Liver (tissue), 9 donors: ENCODE data around the gene SLIT3. TPM values are rescaled to one million over a fixed set of nuclear protein-coding genes. Genes with fewer than 3 reads are reported as not detected.

Source experiments
- DNase-seq: peaks from one replicate; pipeline ENCODE4 v3.0.0-alpha.2; 2017; ENCODE audit warnings: low spot score
- H3K27ac ChIP-seq, 2 donors: one replicate each; pipeline ENCODE4 v1.7.0; 2013; ENCODE audit warnings: inconsistent platforms in 2 of 2, low read length in 2 of 2, control low read depth in 1 of 2, low read depth in 1 of 2, mild to moderate bottlenecking in 1 of 2
- H3K27me3 ChIP-seq, 4 donors: one replicate each; pipeline versions ENCODE4 v1.6.1 to v1.7.0; 2013; ENCODE audit warnings: low read length in 3 of 4, inconsistent platforms in 1 of 4, mild to moderate bottlenecking in 1 of 4, moderate library complexity in 1 of 4; ENCODE audit not compliant: control insufficient read depth in 4 of 4, insufficient read depth in 4 of 4
- H3K36me3 ChIP-seq, 4 donors: one replicate each; pipeline versions ENCODE4 v1.6.1 to v1.7.0; 2013; ENCODE audit warnings: low read length in 3 of 4, mild to moderate bottlenecking in 3 of 4, low read depth in 1 of 4, moderate library complexity in 1 of 4; ENCODE audit not compliant: control insufficient read depth in 4 of 4, insufficient read depth in 3 of 4
- H3K4me1 ChIP-seq, 4 donors: one replicate each; pipeline versions ENCODE4 v1.6.1 to v1.7.0; 2013; ENCODE audit warnings: low read length in 3 of 4, mild to moderate bottlenecking in 3 of 4, moderate library complexity in 1 of 4; ENCODE audit not compliant: control insufficient read depth in 4 of 4, insufficient read depth in 4 of 4
- H3K4me3 ChIP-seq, 3 donors: one replicate each; pipeline versions ENCODE4 v1.6.1 to v1.7.0; 2013; ENCODE audit warnings: low read length in 3 of 3, control low read depth in 1 of 3, low read depth in 1 of 3, mild to moderate bottlenecking in 1 of 3
- H3K9ac ChIP-seq, 2 donors: one replicate each; pipeline ENCODE4 v1.7.0; 2013; ENCODE audit warnings: low read length in 2 of 2, mild to moderate bottlenecking in 2 of 2, moderate library complexity in 2 of 2, control low read depth in 1 of 2, low read depth in 1 of 2
- H3K9me3 ChIP-seq, 4 donors: one replicate each; pipeline versions ENCODE4 v1.6.1 to v1.7.0; 2013; ENCODE audit warnings: low read length in 3 of 4; ENCODE audit not compliant: control insufficient read depth in 4 of 4
- EGR1 ChIP-seq, 2 donors: IDR thresholded peaks; 2 replicates each; pipeline ENCODE4 v1.6.1; 2016 to 2018; ENCODE audit warnings: antibody characterized with exemption in 2 of 2, low read depth in 2 of 2
- FOXA1 ChIP-seq: IDR thresholded peaks from 2 replicates; pipeline ENCODE4 v1.6.1; 2016; ENCODE audit warnings: antibody characterized with exemption
- GABPA ChIP-seq, 2 donors: IDR thresholded peaks in 1 of 2; conservative IDR thresholded peaks in 1 of 2; 2 replicates each; pipeline ENCODE4 v1.6.1; 2016; ENCODE audit warnings: antibody characterized with exemption in 2 of 2, mild to moderate bottlenecking in 1 of 2, moderate library complexity in 1 of 2
- HNF4A ChIP-seq, 2 donors: conservative IDR thresholded peaks; 2 replicates each; pipeline ENCODE4 v1.6.1; 2016; ENCODE audit warnings: antibody characterized with exemption in 2 of 2, mild to moderate bottlenecking in 2 of 2
- HNF4G ChIP-seq: IDR thresholded peaks from 2 replicates; pipeline ENCODE4 v1.6.1; 2016; ENCODE audit warnings: antibody characterized with exemption
- JUND ChIP-seq, 2 donors: IDR thresholded peaks; 2 replicates each; pipeline ENCODE4 v1.6.1; 2016; ENCODE audit warnings: antibody characterized with exemption in 2 of 2
- MAX ChIP-seq: IDR thresholded peaks from 2 replicates; pipeline ENCODE4 v1.6.1; 2016; ENCODE audit warnings: antibody characterized with exemption
- NR2F2 ChIP-seq: IDR thresholded peaks from 2 replicates; pipeline ENCODE4 v1.6.1; 2016; ENCODE audit warnings: antibody characterized with exemption
- RAD21 ChIP-seq, 2 donors: IDR thresholded peaks; 2 replicates each; pipeline ENCODE4 v1.6.1; 2016; ENCODE audit warnings: antibody characterized with exemption in 2 of 2, mild to moderate bottlenecking in 2 of 2
- RXRA ChIP-seq, 2 donors: IDR thresholded peaks; 2 replicates each; pipeline ENCODE4 v1.6.1; 2017 to 2018; ENCODE audit warnings: antibody characterized with exemption in 2 of 2, mild to moderate bottlenecking in 1 of 2
- TAF1 ChIP-seq: conservative IDR thresholded peaks from 2 replicates; pipeline ENCODE4 v1.6.1; 2016; ENCODE audit warnings: antibody characterized with exemption, mild to moderate bottlenecking
- YY1 ChIP-seq: IDR thresholded peaks from 2 replicates; pipeline ENCODE4 v1.6.1; 2016; ENCODE audit warnings: antibody characterized with exemption, mild to moderate bottlenecking
- WGBS: extraction: QIAGEN DNeasy Blood & Tissue Kit; methylation state at CpG from one replicate; pipeline ENCODE4 v1.1.7; 2013; 5-methylcytosine and 5-hydroxymethylcytosine counted together
- polyA plus RNA-seq, 2 donors: library from polyadenylated mRNA; stranded (reverse) in 1 of 2; unstranded in 1 of 2; fragments of 200-250 nt in 1 of 2; fragments of >200 nt in 1 of 2; fragmentation: Nextera tagmentation in 1 of 2; extraction: Ambion mirVana in 1 of 2; gene quantifications; one replicate each; pipeline versions ENCODE4 v1.2.1 to v1.2.3, GENCODE V29; 2013 to 2015
- total RNA-seq, 2 donors: library from RNA; depleted of rRNA; stranded (reverse); fragments of >200 nt; gene quantifications; one replicate each; pipeline ENCODE4 v1.2.3, GENCODE V29; 2014
- TF ChIP-seq, protein P1 (sequence below): IDR thresholded peaks from 2 replicates; pipeline ENCODE4 v1.6.1; 2016; ENCODE audit warnings: antibody characterized with exemption, mild to moderate bottlenecking
- TF ChIP-seq, protein P2 (sequence below): IDR thresholded peaks from 2 replicates; pipeline ENCODE4 v1.6.1; 2016; ENCODE audit warnings: antibody characterized with exemption
- TF ChIP-seq, protein P3 (sequence below): fragments of 150-350 bp; IDR thresholded peaks from 2 replicates; pipeline ENCODE4 v1.5.1; 2017; ENCODE audit warnings: improper control_type of control experiment, low read depth, low read length; ENCODE audit not compliant: missing input control
- donor health status: healthy.
- donor health status: healthy.
- donor health status: healthy.
- donor health status: healthy.
- donor health status: healthy.

The SLIT3 gene
- total and polyA plus RNA-seq, 4 donors: 0.61 to 1.3 (median 0.91) TPM

- Histone ChIP-seq H3K4me1 (no peaks in the 10 kb centered on the region), H3K9me3 (no peaks in the 10 kb centered on the region), H3K27me3 (no peaks in the 10 kb centered on the region), H3K4me3 (no peak overlapping the region), H3K9ac (no peak overlapping the region), H3K27ac (no peak overlapping the region), H3K36me3 (no peaks in the 10 kb centered on the region)
- no peak for DNase-seq
- TF ChIP-seq, protein P1, sequence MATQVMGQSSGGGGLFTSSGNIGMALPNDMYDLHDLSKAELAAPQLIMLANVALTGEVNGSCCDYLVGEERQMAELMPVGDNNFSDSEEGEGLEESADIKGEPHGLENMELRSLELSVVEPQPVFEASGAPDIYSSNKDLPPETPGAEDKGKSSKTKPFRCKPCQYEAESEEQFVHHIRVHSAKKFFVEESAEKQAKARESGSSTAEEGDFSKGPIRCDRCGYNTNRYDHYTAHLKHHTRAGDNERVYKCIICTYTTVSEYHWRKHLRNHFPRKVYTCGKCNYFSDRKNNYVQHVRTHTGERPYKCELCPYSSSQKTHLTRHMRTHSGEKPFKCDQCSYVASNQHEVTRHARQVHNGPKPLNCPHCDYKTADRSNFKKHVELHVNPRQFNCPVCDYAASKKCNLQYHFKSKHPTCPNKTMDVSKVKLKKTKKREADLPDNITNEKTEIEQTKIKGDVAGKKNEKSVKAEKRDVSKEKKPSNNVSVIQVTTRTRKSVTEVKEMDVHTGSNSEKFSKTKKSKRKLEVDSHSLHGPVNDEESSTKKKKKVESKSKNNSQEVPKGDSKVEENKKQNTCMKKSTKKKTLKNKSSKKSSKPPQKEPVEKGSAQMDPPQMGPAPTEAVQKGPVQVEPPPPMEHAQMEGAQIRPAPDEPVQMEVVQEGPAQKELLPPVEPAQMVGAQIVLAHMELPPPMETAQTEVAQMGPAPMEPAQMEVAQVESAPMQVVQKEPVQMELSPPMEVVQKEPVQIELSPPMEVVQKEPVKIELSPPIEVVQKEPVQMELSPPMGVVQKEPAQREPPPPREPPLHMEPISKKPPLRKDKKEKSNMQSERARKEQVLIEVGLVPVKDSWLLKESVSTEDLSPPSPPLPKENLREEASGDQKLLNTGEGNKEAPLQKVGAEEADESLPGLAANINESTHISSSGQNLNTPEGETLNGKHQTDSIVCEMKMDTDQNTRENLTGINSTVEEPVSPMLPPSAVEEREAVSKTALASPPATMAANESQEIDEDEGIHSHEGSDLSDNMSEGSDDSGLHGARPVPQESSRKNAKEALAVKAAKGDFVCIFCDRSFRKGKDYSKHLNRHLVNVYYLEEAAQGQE: no peak
- TF ChIP-seq HNF4A (conservative IDR thresholded peaks at IDR 0.05): no peak
- TF ChIP-seq, protein P2, sequence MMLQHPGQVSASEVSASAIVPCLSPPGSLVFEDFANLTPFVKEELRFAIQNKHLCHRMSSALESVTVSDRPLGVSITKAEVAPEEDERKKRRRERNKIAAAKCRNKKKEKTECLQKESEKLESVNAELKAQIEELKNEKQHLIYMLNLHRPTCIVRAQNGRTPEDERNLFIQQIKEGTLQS: no peak
These were observed 117.4 kb downstream of the SLIT3 start for GRCh38 chr5:169183576-169183975.

DNA sequence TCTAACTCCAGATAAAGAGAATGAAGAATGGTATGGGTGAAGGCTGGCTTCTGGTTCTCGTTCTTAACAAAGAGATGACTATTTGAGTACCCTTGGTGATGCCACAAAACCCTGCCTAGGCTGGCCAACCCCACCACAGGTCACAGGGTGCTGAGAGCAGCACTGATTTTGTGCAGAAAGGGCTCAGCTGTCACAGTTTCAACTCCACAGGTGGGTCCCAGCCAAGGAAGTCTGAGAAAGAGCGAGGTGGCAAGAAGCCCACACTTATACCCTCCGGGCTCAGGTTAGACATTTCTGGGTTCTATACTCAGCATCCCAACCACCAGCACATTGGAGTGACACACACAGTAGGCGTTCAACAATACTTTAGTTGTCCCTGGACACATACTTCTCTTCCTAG is 118.1 kb downstream of the SLIT3 start:
- Histone ChIP-seq H3K27ac (no peak overlapping the region), H3K4me1 (no peaks in the 10 kb centered on the region), H3K4me3 (no peak overlapping the region), H3K9me3 (no peaks in the 10 kb centered on the region), H3K9ac (no peak overlapping the region), H3K27me3 (no peaks in the 10 kb centered on the region), H3K36me3 (no peaks in the 10 kb centered on the region)
- TF ChIP-seq, protein P1: no peak
- TF ChIP-seq RAD21 (IDR thresholded peaks at IDR 0.05) (no peak), FOXA1 (no peak), EGR1 (IDR thresholded peaks at IDR 0.05; ENCODE audit: low read depth in 2 of 2) (no peak), YY1 (no peak), JUND (IDR thresholded peaks at IDR 0.05) (no peak), HNF4G (no peak), RXRA (IDR thresholded peaks at IDR 0.05) (no peak), GABPA (IDR thresholded peaks at IDR 0.05 in 1 of 2, conservative IDR thresholded peaks at IDR 0.05 in 1 of 2) (no peak), NR2F2 (no peak)
- DNase-seq: no peak
- WGBS: 75% methylated on average over 4 of the region's 4 CpGs

DNA sequence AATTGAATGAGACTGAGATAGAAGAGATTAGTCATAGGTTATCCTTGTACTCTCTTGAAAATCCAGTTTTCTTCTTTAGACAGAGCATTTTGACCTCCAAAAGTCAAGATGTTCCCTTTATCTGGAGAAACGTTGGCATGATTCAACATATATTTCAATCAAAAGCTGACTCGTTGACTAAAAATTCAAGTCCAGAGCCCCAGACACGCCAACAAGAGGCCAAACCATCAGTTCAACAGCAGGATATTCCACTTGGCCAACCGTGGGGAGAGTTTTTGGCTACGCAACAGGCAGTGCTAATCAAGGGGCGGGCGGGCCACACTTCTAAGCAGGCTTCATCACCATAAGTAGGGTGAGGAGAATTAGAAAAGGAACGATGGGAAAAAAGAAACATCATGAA is 119.1 kb downstream of the SLIT3 start:
- no peaks in the 10 kb centered on the region for H3K4me1 ChIP-seq
- 63% methylated on average over 8 of the region's 8 CpGs for WGBS
- H3K4me3 ChIP-seq: no peak overlapping the region
- no peaks in the 10 kb centered on the region for H3K9me3 ChIP-seq
- no peak overlapping the region for H3K27ac ChIP-seq
- no peak for DNase-seq
- no peak for TF ChIP-seq GABPA (IDR thresholded peaks at IDR 0.05 in 1 of 2, conservative IDR thresholded peaks at IDR 0.05 in 1 of 2)
- TF ChIP-seq YY1: no peak
- TF ChIP-seq, protein P3, sequence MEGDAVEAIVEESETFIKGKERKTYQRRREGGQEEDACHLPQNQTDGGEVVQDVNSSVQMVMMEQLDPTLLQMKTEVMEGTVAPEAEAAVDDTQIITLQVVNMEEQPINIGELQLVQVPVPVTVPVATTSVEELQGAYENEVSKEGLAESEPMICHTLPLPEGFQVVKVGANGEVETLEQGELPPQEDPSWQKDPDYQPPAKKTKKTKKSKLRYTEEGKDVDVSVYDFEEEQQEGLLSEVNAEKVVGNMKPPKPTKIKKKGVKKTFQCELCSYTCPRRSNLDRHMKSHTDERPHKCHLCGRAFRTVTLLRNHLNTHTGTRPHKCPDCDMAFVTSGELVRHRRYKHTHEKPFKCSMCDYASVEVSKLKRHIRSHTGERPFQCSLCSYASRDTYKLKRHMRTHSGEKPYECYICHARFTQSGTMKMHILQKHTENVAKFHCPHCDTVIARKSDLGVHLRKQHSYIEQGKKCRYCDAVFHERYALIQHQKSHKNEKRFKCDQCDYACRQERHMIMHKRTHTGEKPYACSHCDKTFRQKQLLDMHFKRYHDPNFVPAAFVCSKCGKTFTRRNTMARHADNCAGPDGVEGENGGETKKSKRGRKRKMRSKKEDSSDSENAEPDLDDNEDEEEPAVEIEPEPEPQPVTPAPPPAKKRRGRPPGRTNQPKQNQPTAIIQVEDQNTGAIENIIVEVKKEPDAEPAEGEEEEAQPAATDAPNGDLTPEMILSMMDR: no peak
- TF ChIP-seq MAX: no peak
- TF ChIP-seq, protein P2: no peak
- TF ChIP-seq NR2F2: no peak
- TF ChIP-seq JUND (IDR thresholded peaks at IDR 0.05): no peak
- no peak for TF ChIP-seq EGR1 (IDR thresholded peaks at IDR 0.05; ENCODE audit: low read depth in 2 of 2)
- no peak for TF ChIP-seq HNF4A (conservative IDR thresholded peaks at IDR 0.05)
- no peak for TF ChIP-seq TAF1
- no peaks in the 10 kb centered on the region for H3K36me3 ChIP-seq
- H3K9ac ChIP-seq: no peak overlapping the region
- H3K27me3 ChIP-seq: no peaks in the 10 kb centered on the region
